OCI-M2 (cell line): ENCODE results near the gene PFKP.
"Not testable (repeated sequence)": the region's sequence is repeated elsewhere in the genome, so short reads cannot be mapped to it uniquely, and the experiment has no call there.

ENCODE experiments used
- DNase-seq: peaks from one replicate; lab custom pipeline; 2025; ENCODE audit not compliant: unreplicated experiment; lab: John Stamatoyannopoulos, UW

Gene PFKP

DNA sequence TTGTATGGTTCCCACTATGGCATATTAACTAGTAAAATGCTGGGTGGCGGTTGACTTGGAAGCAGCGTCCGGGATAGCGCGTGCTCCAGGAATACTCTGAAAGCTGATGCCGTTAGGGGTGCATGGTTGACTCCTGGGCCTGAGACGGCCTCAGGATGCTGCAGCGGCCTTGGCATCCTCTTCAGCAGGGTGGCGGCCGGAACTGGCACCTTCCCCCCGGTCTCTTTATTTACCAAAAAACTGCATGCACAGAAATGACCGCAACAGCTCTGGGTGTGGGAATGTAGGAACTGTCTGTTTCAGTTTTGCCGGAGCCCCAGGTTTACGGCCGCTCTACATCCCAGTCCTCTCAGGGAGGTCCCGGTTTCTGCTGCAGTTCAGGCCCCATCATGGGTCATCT is 28.8 kb downstream of the PFKP start:
- no peak for DNase-seq

DNA sequence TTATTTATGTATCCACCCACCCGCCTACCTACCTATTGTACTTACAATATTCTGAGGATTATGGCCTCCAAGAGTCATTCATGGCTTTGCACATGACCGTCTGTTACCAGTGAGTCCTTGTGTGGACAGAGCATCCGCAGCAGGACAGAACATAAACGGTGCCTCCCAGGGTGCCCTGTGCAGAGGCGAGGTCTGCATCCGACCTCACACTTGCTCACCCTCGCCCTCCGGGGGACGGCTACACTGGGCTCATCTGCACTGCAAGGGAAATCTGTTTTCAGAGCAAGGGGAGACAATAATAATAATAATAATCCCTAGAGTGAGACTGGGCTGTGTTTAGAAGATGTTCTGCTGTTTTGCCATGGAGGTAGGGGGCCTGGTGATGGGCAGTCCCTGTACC is 29.8 kb downstream of the PFKP start:
- no peak for DNase-seq

GRCh38 chr10:3098689-3099088 is 31.3 kb downstream of the PFKP start:
- no peak for DNase-seq

DNA sequence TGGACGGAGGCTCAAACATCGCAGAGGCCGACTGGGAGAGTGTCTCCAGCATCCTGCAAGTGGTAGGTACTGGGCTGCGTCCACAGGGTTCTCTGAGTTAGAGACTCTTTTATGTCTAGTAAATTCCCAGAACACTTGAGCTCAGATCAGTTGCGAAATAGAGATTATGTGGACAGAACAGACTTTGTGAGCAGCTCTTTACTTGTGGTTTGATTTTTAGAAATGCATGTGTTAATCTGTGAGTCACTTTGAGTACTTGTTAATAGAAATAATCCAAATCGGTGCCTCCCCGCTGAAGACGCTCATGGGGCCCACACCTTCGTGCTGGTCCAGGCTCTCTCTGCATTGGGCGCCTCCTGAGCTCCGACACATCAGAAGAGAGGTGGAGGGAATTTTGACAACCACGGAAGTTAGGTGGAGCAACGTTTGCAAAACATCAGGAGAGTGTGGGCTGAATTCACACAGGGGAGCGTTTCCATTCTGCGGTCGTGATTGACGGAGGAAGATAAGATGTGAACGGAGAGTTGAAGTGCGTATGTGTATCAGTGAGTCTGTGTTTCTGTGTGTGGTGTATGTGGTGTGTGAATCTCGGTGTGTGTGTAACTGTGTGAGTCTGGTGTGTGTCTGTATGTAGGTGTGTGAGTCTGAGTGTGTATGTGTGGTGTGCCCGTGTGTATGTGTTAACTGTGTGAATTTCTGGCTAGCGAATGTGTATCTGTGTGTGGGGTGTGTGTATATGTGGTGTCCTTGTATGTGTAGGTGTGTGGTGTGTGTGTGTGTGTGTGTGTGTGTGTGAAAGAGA is 32.1 kb downstream of the PFKP start:
- DNase-seq, result no peak

DNA sequence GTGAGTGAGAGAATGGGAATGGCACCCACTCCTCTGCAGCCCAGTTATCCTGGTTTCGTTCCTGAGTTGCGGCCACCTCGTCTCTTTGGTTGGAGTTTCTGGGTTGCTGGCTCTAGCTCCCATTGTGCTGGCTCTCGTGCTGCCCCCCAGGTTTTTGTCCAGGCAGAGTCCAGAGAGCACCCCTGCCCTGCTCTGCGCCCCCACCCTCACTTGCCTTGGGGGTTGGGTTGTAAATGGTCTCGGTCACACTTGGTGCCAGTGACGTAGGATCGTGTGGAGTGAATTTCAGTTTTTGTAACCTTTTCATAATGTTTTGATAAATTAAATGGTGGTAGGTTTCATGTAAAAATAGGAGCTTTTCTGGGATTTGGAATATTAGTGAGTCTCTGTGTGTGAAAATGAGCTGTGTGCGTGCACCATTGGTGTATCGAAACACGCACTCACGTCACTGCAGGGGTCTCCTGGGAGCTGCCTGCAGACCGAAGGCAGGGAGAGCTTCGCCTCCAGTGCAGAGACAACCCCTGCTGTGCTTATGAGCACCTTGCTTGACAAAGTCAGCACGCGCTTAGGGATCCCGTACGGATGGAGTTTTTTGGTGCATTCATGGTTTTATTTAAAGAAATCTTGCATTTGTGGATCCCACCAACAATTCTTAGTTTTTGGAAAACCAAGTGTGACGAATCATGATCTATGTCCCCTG is 32.9 kb downstream of the PFKP start:
- no peak for DNase-seq

GRCh38 chr10:3100856-3101640 is 33.7 kb downstream of the PFKP start:
- no peak for DNase-seq

DNA sequence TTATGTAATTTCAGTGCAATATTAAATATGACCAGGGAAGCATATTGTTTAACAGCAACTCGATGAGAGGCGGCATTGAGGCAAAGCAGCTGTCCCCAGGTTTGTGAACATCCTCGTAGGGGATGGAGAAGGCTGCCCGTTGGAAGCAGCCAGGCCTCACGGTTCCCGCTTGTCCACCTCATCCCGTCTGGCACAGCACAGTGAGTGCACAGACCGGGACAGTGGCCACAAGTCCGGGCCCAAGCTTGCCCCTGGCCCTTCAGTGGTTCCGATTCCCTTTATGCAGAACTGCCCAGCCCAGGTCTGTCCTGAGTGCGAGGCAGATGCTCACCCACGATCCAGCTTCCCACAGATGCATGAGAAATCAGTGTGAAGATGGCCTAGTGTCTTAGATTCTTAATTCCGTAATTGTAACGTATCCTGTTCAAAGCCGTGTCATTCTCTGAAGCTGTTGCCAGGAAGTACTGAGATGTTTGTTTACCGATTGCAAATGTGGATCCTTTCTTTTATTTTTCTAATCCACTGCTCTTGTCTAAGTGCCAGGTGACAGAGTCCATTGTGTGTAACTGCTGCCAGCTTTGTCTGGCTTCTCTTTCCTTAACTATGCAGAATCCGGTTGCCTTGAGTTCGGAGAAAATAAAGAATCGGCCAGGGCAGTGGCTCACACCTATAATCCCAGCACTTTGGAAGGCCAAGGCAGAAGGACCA is 35.5 kb downstream of the PFKP start:
- no peak for DNase-seq

GRCh38 chr10:3103646-3104045 is 36.3 kb downstream of the PFKP start:
- no peak for DNase-seq

DNA sequence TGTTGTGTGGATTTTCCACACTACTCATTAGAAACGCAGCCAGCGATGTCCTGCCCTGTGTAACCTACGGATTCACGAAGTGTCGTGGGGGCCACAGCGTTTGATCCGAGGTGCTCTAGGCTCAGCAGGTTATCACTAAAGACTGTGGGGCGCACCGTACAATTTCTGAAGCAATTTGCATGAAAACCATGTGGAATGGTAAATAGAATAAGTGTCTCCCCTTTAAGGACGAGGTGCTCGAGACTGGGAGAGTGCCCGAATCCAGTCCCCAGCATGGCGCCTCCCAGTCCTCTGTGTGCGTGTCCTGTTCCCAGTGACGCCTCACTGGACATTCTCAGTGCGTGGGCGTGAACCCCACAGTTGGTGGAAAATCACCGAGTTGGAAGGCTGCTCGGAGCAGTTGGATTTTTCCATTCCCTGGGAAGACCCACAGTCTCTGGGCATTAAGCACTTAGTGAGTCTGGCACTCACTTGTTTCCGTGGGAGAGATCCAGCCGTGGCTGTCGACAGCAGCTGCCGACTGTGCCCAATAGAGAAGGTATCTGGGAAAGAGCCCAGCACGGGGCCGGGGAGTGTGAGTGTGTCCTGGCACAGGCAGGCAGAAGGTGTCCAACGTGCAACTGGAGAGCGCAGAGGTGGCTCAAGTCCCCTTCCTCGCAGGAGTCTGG is 37.0 kb downstream of the PFKP start:
- no peak for DNase-seq

- DNase-seq, result no peak
These were observed 37.8 kb downstream of the PFKP start for GRCh38 chr10:3105166-3105565.

- no peak for DNase-seq
These were observed 38.6 kb downstream of the PFKP start for GRCh38 chr10:3105905-3106304.

DNA sequence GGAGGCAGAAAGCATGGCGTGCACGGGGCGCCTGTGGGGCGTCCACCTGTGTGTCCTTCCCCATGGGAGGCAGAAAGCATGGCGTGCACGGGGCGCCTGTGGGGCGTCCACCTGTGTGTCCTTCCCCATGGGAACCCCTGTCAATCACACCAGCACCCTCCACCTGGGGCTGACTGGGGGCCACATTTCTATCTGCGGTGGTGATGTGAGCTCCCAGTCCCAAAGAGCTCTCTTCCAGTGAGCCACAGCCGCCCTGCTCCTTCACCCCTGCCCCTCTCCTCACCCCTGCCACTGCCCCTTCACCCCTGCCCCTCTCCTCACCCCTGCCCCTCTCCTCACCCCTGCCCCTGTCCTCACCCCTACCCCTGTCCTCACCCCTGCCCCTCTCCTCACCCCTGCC is 39.0 kb downstream of the PFKP start:
- DNase-seq, result not testable (repeated sequence)

DNA sequence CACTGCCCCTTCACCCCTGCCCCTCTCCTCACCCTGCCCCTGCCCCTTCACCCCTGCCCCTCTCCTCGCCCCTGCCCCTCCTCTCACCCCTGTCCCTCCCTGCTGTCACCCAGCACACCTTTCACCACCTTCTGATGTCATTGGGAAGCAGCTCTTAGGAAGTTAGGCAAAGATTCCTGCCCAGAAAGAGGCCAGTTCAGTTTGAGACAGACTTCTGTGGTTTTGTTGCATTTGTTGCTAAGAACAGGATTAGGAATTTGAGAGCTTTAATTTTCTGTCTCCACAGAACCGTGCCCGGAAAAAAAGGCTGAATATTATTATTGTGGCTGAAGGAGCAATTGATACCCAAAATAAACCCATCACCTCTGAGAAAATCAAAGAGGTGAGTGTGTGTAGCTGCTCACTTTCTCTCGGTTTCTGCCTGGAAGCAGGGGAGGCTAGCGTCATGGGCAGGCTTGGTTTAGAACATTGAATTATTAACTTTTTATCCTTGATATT is 39.6 kb downstream of the PFKP start:
- DNase-seq, result no peak

DNA sequence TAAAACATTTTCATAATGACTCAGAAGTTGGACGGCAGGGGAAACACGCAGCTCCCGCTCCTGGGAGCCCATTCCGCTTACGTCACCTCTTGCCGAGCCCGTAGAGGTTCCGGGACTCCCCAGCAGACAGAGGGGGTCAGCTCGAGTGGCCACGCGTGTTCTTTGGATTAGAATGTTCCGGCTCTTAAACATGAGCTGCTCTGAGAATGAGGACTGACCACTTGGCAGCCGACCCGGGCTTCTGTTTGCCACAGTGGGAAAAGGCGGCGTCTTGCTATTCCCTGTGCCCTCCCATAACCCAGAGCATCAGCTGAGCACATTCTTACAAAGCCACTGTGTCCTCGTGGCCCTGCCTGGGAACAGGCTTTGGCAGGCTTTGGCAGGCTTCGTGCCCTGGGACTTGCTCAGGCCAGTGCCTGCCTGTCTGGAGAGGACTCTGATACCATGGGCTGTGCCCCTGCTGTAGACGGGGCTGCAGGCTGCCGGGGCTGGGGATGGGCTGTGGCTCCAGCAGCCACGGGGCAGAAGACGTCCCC is 40.1 kb downstream of the PFKP start:
- DNase-seq, result no peak

DNA sequence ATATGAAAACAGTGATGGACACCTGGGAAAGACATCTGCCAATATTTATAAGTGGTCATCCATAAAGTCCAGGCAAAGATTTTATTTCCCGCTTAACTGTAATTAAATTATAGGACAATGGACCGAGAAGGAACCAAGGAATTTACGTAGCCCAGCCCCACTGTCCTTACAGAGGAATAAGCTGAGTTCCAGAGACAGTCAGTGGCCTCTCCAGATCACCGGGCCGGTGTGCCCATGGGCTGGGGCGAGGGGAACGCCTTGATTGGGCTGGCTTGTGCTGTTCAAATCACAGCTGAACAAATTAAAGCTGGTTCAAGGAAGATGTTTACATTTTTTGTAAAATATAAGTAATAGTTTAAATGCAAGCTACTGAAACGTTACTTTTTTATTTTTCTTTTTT is 40.7 kb downstream of the PFKP start:
- no peak for DNase-seq

DNA sequence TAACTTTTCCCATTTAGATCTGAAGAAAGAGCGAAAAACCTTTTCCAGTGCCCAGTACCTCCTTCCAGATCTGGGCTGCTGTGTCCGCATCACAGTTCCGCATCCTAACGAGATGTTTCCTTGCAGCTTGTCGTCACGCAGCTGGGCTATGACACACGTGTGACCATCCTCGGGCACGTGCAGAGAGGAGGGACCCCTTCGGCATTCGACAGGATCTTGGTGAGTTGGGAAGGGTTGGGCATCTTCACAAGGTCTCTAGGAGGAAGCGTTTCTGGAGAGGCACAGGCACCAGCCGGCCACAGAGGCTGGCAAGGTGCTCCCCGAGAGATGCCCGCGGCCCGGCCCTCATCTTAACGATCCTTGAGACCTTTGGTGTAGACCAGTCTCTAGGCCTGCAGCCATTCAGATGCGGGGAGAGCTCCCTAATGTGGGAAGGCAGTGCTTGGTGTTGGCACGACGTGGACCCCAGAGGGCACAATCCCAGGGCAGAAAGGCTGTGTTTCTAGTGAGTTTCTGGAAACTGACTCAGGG is 41.3 kb downstream of the PFKP start:
- no peak for DNase-seq

DNA sequence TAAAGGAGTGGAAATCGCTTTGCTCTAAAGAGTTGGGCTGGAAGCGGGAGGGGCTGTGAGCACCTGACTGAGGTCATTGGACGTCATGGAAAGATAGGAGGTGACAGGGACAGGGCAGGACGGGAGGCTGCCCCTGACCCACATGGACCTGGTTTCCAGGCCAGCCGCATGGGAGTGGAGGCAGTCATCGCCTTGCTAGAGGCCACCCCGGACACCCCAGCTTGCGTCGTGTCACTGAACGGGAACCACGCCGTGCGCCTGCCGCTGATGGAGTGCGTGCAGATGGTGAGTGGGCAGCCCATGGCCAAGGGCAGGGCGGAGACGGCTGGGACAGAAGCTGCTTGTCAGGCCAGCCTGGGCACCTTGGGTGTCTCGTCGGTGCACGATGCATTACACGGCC is 41.8 kb downstream of the PFKP start:
- DNase-seq, result no peak

DNA sequence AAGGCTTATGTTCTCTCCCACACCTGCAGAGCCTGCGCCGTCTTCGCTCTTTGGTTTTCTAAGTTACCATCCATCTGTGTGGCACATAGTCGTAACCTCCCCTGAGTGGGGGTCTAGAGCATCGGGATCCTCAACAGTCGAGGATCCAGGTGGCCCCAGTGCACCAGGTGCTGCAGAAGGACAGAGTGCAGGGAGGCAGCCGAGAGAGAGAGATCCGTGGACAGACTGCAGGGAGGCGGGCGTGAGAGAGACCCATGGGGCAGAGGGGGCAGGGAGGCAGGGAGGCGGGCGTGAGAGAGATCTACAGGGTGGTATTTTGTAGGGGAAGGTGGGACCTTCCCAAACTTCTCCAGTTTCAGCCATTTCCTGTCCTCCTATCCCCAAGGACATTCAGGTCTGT is 42.3 kb downstream of the PFKP start:
- no peak for DNase-seq

- no peak for DNase-seq
These were observed 43.7 kb downstream of the PFKP start for GRCh38 chr10:3110782-3111620.
